Measurements from ENCODE around the gene CDK17.

GRCh38 chr12:96412431-96412830, 12.2 kb upstream of the CDK17 start:
- TF ChIP-seq CTCF (IDR thresholded peaks at IDR 0.05) (no peak), POLR2A (IDR thresholded peaks at IDR 0.05) (no peak)
